Measurements from ENCODE around the gene PHC1.
"Not testable (repeated sequence)": the region's sequence is repeated elsewhere in the genome, so short reads cannot be mapped to it uniquely, and the experiment has no call there.

The PHC1 gene

GRCh38 chr12:8909752-8910151 lies 4.6 kb upstream of the PHC1 start:
- DNase-seq (ENCODE audit: low read depth, low spot score) = no peak

DNA sequence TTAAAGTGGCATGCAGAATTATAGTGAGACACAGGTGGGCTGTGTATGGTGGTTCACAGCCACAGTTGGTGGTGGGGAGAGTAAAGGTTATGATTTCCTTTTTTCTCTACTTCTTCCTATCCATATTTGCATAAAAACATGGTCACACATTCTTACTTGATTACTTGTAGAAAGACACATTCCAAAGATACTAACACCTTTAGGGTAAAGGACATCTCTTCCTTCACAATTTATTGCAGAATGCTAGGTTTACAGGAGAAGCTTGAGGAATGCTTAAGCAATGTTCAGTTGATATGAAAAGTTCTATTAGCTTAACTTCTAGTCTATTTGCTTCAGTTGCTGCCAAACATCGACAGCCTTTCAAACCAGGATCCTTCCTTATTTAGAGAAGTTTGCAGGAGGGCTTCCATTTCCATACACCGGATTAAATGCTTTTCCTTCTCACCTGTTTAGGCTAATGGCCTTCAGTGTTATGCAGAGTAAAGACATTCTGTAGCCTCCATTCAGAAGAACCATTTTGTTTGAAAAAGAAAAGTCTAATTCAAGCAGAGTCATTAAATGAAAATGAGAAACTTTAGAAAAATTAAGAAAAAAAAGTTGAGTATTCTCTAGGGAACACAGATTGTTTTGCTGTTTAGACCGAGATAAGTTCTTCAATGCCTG lies 2.6 kb upstream of the PHC1 start:
- DNase-seq (ENCODE audit: low read depth, low spot score) = peak; percentile 87

DNA sequence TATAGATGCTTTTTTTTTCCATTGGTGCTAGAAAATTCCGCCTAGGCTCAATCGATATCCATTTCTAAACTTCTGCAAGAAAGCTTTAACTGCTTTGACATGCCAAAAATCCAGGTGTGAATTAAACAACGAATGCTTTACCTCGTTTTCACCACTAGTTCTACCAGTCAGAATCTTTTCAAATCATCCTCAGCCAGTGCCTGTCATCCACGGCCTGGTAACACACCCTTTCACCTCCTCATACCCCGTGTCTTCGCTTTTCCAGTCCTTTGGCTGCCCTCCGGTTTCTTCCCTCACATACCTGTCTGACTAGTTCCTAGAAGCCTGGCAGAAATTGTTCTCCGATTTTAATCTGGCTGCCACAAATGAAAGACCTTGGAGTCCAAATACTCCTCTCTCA lies 1.4 kb upstream of the PHC1 start:
- DNase-seq (ENCODE audit: low read depth, low spot score) = no peak

- no peak for DNase-seq (ENCODE audit: low read depth, low spot score)
Observed at GRCh38 chr12:8913702-8914032, 642 bp upstream of the PHC1 start.

DNA sequence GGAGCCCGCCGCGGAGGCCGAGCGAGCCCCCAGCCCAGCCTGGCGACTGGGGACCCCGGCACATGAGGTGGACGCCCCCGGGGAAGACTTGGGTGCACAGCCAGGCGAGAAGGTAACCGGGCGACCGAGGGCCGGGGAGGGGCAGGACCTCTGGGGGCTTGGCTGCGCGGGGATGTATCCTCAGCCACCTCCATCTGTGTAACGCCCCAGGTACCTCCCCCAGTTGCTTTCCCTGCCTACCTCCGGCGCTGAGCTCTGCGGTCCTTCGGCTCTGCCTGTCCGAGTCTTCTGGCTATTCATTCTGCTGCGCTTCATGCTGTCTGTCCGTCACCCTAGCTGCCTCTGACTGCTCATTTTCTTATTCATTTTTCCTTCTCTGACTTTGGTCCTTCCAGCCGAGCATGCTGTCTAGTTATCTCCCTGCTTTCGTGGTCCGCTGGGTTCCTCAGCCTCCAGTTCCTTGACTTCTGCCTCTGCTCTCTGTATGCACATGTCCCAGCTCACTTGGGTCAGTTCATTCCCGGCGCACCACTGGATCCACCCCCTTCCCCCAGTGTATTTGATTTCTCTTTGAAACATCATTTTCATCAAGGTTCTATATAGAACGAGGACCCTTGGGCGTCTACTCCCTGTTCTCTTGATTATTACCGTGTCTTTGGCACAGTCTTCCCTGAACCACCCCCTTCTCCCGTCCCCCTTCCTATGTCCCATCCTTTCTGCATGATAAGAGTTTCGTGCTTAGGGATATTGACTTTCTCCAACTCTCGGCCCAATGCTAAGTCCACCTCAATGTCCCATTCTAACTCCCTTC lies 612 bp downstream of the PHC1 start:
- DNase-seq (ENCODE audit: low read depth, low spot score) = no peak

- no peak for DNase-seq (ENCODE audit: low read depth, low spot score)
Observed at GRCh38 chr12:8916154-8916553, 1.8 kb downstream of the PHC1 start.

DNA sequence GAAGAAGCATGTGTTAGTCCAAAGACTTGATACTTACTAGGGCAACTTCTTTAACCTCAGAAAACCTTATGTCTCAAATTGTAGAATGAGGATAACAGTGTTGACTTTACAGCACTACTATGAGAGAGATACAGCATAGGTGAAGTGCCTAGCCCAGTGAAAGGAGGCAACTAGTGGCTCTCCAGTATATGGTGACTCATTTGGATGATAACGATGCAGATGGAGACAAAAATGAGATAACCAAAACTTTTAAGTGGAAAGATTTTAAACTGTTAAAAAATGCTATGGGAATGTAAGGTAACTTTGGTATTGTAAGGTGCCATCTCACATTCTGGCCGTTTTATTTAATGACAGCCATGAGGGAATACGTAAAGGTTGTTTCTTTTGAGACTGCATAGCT lies 2.7 kb downstream of the PHC1 start:
- DNase-seq (ENCODE audit: low read depth, low spot score) = no peak

DNA sequence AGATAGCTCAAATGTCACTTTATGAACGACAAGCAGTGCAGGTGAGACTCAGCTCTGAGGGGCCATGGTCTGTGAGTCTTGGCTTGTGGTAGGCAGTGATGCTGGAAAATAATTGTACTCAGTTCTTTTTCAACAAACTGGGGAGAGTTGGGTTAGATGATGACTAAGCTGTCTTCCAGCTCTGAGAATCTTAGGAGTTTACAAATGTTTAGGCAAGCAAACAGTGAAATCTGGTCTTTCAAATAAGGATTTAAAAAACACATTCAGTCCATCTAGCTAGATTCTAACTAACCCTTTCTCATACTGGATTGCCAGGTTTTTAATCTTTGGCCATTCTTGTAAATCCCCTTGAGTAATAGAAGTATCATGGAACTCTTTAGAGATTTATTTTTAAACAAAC lies 3.4 kb downstream of the PHC1 start:
- DNase-seq (ENCODE audit: low read depth, low spot score) = no peak

GRCh38 chr12:8919643-8920042 lies 5.3 kb downstream of the PHC1 start:
- DNase-seq (ENCODE audit: low read depth, low spot score) = not testable (repeated sequence)

DNA sequence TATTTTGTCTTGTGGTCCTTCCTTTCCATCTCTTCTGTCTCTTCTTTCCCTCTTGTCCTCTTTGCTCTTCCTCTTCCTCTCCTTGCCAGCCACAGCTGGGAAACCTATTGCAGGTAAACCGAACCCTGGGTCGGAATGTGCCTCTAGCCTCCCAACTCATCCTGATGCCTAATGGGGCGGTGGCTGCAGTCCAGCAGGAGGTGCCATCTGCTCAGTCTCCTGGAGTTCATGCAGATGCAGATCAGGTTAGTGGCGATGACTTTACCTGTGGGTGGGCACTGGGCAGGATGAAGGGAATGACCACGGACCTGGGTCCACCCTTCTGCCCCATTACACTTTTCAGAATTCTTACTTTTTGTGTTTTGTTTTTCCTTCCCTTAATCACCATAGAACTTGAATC lies 8.2 kb downstream of the PHC1 start:
- DNase-seq (ENCODE audit: low read depth, low spot score) = no peak

DNA sequence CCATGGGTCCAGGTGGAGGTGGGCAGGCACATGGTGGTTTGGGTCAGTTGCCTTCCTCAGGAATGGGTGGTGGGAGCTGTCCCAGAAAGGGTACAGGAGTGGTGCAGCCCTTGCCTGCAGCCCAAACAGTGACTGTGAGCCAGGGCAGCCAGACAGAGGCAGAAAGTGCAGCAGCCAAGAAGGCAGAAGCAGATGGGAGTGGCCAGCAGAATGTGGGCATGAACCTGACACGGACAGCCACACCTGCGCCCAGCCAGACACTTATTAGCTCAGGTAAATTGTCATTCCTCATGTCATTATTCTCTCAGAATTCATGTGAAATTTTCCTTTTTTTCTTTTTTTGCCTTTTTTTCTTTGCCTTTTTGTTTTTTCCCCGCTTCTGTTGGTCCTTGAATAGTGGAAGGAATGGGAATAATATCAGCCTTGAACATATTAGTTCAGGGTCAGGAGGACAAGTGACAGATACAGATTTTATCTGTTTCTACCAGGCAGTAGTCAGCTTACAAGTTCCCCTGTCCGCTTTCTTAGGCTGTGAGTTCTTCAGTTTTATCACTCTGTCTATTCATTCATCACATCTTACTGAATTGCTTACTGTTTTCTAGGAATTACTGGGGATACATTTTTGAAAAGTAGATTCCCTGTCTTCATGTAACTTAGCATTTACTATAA lies 16.5 kb downstream of the PHC1 start:
- not testable (repeated sequence) for DNase-seq (ENCODE audit: low read depth, low spot score)

DNA sequence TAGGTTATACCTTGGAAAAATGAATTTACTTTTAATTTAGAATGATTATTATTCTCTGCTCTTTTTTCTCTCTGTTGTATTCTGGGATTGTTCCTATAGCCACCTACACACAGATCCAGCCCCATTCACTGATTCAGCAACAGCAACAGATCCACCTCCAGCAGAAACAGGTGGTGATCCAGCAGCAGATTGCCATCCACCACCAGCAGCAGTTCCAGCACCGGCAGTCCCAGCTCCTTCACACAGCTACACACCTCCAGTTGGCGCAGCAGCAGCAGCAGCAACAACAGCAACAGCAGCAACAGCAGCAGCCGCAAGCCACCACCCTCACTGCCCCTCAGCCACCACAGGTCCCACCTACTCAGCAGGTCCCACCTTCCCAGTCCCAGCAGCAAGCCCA lies 18.2 kb downstream of the PHC1 start:
- DNase-seq (ENCODE audit: low read depth, low spot score) = not testable (repeated sequence)

DNA sequence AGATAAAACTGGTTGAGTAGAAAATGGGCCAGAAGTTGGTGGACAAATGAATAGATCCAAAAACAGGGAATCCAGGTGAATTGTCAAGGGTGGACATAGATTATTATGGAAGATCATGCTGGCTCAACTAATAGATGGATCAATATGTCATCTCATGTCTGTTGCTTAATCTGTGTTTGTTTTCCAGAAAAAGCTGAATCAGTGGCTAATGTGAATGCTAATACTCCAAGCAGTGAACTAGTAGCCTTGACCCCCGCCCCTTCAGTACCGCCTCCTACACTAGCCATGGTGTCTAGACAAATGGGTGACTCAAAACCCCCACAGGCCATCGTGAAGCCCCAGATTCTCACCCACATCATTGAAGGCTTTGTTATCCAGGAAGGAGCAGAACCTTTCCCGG lies 19.8 kb downstream of the PHC1 start:
- not testable (repeated sequence) for DNase-seq (ENCODE audit: low read depth, low spot score)

- no peak for DNase-seq (ENCODE audit: low read depth, low spot score)
Observed at GRCh38 chr12:8936735-8937134, 22.4 kb downstream of the PHC1 start.

- DNase-seq (ENCODE audit: low read depth, low spot score) = not testable (repeated sequence)
Observed at GRCh38 chr12:8937842-8938442, 23.6 kb downstream of the PHC1 start.

DNA sequence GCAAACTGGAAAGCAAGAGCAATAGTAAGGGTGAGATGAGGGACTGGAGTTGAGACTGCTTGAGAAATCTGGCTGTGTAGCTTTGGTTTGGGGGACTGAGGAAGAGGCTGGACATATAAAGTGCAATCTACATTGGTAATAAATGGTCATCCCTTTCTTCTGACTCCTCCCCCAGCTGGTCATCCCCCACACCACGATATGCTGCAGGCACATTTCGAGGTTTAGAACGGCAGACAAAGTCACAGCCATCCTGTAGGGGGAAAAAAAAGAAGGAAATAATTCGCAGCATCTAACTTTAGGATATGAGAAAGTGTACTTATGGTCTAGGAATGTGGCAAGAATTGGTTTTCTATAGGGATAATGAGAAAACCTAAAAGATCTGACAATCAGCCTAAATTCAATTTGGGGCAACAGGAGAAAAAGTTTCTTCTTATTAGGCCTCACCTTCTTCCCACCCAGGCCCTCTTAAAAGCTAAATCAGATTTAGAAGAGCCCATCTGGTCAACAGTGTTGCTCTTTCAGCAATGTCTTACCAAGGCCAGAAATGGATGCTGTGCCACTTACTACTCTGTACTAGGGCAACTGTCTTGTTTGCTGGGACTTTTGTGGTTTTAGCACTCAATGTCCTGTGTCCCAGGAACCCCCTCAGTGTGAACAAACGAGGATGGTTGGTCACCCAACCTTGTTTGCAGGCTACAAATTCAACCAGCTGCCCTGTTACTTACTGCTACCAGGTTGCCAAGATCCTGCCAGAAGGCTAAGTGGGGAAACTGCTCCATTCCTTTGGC lies 27.6 kb downstream of the PHC1 start:
- no peak for DNase-seq (ENCODE audit: low read depth, low spot score)

- DNase-seq (ENCODE audit: low read depth, low spot score) = no peak
Observed at GRCh38 chr12:8943565-8944186, 29.4 kb downstream of the PHC1 start.

DNA sequence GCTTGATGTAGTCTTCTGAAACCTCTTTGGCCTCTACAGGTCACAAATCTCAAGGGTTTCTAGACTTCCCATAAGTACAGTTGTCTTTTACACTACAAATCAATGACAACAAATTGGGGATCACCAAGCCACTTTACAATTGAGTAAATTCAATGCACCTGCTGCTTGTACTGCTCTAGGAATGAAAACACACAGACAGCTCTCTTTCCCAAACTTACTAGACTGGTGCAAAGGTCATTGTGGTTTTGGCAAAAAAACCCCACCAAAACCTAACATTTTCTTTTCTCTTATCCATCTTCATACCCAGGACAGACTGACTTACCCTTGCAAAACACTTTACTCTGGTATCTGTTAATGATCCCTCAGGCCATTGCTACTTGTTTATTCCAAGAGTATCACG lies 32.4 kb downstream of the PHC1 start:
- no peak for DNase-seq (ENCODE audit: low read depth, low spot score)

GRCh38 chr12:8947737-8948136 lies 33.4 kb downstream of the PHC1 start:
- no peak for DNase-seq (ENCODE audit: low read depth, low spot score)

- no peak for DNase-seq (ENCODE audit: low read depth, low spot score)
Observed at GRCh38 chr12:8948701-8949341, 34.5 kb downstream of the PHC1 start.
